SW 1271 (cell line): ENCODE results near the gene NEGR1.
"Not testable (repeated sequence)": the region's sequence is repeated elsewhere in the genome, so short reads cannot be mapped to it uniquely, and the experiment has no call there.

Source experiments
- DNase-seq, 2 experiments: peaks; one replicate each; lab custom pipeline; 2025; lab: John Stamatoyannopoulos, UW

NEGR1 gene

GRCh38 chr1:72282271-72283021 lies at the start of gene NEGR1:
Gene NEGR1, minus strand, starts transcription at chr1:72282539.
- peak; percentile 55 to 79 for DNase-seq

- DNase-seq = no peak
These were observed 44.2 kb upstream of the NEGR1 start for GRCh38 chr1:72326494-72326893.

- DNase-seq = no peak
These were observed 42.1 kb upstream of the NEGR1 start for GRCh38 chr1:72324451-72324850.

GRCh38 chr1:72322910-72323309 lies 40.6 kb upstream of the NEGR1 start:
- DNase-seq = no peak

- no peak for DNase-seq
These were observed 14.2 kb upstream of the NEGR1 start for GRCh38 chr1:72296501-72296900.

GRCh38 chr1:72288886-72289285 lies 6.5 kb upstream of the NEGR1 start:
- no peak for DNase-seq

GRCh38 chr1:72286401-72286800 lies 4.1 kb upstream of the NEGR1 start:
- DNase-seq = no peak

GRCh38 chr1:72285074-72285425 lies 2.7 kb upstream of the NEGR1 start:
- no peak for DNase-seq

- peak; percentile 30 to 73 for DNase-seq
These were observed 2.2 kb upstream of the NEGR1 start for GRCh38 chr1:72284348-72285073.

GRCh38 chr1:72284084-72284347 lies 1.7 kb upstream of the NEGR1 start:
- peak in 1 of 2 experiments; percentile 50 for DNase-seq

GRCh38 chr1:72283307-72284083 lies 1.2 kb upstream of the NEGR1 start:
- peak; percentile 7 to 51 for DNase-seq

- no peak for DNase-seq
These were observed 625 bp upstream of the NEGR1 start for GRCh38 chr1:72283022-72283306.

- DNase-seq = no peak
These were observed 585 bp downstream of the NEGR1 start for GRCh38 chr1:72281637-72282270.

GRCh38 chr1:72281144-72281543 lies 1.2 kb downstream of the NEGR1 start:
- no peak for DNase-seq

GRCh38 chr1:72280711-72281110 lies 1.6 kb downstream of the NEGR1 start:
- no peak for DNase-seq

- DNase-seq = no peak
These were observed 2.2 kb downstream of the NEGR1 start for GRCh38 chr1:72280131-72280530.

- DNase-seq = no peak
These were observed 3.9 kb downstream of the NEGR1 start for GRCh38 chr1:72278461-72278860.

- DNase-seq = no peak
These were observed 10.7 kb downstream of the NEGR1 start for GRCh38 chr1:72271555-72272085.

- no peak for DNase-seq
These were observed 19.6 kb downstream of the NEGR1 start for GRCh38 chr1:72262735-72263134.

GRCh38 chr1:72253132-72253531 lies 29.2 kb downstream of the NEGR1 start:
- no peak for DNase-seq

- DNase-seq = no peak
These were observed 40.9 kb downstream of the NEGR1 start for GRCh38 chr1:72241397-72241796.

GRCh38 chr1:72235931-72236330 lies 46.4 kb downstream of the NEGR1 start:
- DNase-seq = not testable (repeated sequence)

- no peak for DNase-seq
These were observed 47.3 kb downstream of the NEGR1 start for GRCh38 chr1:72235062-72235461.
